Measurements from ENCODE around the gene TJP2.

TJP2 gene

GRCh38 chr9:69173891-69174615 is at the start of gene TJP2:
Gene TJP2, plus strand, starts transcription at chr9:69174277. Its CDS starts 96 bp downstream, at chr9:69174373.
- no peak within 1 kb of the TSS for H3K27ac ChIP-seq
- no peak for TF ChIP-seq ZFX (IDR thresholded peaks at IDR 0.05)
- TF ChIP-seq, protein P1, sequence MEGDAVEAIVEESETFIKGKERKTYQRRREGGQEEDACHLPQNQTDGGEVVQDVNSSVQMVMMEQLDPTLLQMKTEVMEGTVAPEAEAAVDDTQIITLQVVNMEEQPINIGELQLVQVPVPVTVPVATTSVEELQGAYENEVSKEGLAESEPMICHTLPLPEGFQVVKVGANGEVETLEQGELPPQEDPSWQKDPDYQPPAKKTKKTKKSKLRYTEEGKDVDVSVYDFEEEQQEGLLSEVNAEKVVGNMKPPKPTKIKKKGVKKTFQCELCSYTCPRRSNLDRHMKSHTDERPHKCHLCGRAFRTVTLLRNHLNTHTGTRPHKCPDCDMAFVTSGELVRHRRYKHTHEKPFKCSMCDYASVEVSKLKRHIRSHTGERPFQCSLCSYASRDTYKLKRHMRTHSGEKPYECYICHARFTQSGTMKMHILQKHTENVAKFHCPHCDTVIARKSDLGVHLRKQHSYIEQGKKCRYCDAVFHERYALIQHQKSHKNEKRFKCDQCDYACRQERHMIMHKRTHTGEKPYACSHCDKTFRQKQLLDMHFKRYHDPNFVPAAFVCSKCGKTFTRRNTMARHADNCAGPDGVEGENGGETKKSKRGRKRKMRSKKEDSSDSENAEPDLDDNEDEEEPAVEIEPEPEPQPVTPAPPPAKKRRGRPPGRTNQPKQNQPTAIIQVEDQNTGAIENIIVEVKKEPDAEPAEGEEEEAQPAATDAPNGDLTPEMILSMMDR (conservative IDR thresholded peaks at IDR 0.05) = no peak

DNA sequence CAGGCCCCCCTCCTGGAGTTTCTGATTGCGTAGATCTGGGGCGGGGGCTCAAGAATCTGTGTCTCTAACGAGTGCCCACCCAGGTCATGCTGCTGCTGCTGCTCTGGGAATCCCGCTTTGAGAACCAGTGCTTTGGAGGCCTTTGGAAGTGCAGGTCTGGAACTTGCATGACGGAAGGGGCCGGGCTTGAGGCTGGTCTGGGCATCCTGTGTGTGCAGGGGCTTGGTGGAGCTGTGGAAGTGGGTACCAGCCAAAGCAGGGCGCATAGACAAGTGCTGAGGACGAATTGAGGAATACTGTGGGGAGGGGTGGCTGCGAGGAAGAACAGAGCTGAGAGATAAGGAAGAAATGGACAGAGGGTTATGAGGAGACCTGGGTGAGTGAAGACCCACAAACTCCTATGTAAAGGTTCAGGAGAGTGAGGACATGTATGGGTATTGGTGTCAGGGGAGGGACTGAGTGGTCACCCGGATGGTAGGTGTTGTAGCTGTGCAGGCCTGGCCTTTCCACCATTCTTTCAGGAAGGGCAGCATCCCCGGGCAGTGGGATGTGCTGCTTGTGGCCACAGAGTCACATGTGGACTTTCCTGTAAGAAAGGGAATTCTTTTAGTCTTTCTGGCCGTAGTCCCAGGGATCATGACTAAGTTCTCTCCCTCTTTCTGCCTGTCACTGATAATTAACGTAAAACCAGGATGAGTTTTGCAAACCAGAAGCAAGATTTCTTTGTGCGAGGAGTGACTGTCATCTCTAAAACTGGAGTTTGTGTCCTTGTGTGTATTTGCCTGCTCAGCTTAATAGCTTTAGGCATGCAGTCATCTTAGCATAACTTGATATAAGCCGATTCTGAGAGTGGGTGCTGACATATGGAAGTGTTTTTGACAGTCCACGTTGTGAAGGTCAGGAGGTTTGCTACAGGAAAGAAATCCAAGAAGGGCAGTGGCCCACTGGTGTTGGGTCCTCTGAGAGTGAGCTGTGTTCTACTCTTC is 43.3 kb upstream of the TJP2 start:
- H3K27ac ChIP-seq = no peak overlapping the region
- TF ChIP-seq, protein P1 (conservative IDR thresholded peaks at IDR 0.05) = no peak
- no peak for TF ChIP-seq ZFX (IDR thresholded peaks at IDR 0.05)

DNA sequence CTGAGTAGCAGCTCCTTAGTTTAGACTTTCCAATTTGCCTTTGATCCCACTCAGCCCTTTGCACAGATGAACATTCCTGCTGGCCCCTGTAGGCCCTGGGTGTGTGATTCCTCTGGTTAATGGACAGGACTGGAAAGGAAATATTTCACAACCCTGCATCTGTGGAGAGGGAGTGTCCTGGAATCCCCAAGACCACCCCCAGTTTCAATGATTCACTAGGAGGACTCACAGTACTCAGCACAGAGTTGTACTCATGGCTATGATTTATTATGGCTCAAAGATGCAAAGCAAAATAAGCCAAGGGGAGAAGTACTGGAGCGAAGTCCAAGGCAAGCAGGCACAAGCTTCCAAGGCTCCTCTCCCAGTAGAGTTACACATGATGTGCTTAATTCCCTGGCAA is 42.4 kb upstream of the TJP2 start:
- no peak overlapping the region; the same call in 1 of the 2 replicates for H3K27ac ChIP-seq
- TF ChIP-seq, protein P1 (conservative IDR thresholded peaks at IDR 0.05) = no peak
- TF ChIP-seq ZFX (IDR thresholded peaks at IDR 0.05) = no peak

- TF ChIP-seq ZFX (IDR thresholded peaks at IDR 0.05) = no peak
- TF ChIP-seq, protein P1 (conservative IDR thresholded peaks at IDR 0.05) = no peak
- no peak overlapping the region for H3K27ac ChIP-seq
These were observed 41.7 kb upstream of the TJP2 start for GRCh38 chr9:69132361-69132760.

DNA sequence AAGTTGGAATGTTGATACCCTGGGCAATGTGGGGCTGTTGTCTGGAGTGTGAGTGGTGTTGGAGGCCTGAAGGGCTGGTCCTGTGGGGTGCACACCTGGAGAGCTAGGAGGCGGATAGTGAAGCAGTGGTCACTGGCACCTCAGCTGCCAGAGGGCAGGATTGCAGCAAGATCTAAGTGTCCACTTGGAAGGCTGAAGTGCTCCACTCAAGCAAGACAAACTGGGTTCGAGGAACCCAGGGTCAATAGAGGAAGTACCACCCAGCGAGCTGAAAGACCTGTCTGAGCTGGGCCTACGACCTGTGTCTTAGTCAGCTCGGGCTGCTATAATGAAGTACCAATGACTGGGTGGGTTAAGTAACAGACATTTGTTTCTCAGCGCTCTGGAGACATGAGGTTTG is 39.7 kb upstream of the TJP2 start:
- TF ChIP-seq, protein P1 (conservative IDR thresholded peaks at IDR 0.05) = no peak
- TF ChIP-seq ZFX (IDR thresholded peaks at IDR 0.05) = no peak

DNA sequence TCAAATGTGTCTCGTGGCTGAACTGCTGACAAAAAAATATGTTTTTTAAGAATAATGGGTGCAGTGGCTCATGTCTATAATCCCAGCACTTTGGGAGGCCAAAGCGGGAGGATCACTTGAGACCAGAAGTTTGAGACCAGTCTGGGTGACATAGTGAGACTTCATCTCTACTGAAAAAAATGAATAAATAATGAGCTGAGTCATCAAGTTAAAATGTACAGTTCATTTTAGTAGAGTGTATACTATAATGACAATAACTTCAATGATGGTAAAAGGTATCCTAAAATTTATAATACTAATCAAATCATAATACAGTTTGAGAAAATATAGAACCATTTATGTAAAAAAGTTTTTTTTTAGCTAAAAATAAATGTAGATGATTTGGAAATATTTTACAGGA is 37.9 kb upstream of the TJP2 start:
- TF ChIP-seq ZFX (IDR thresholded peaks at IDR 0.05) = no peak
- no peak overlapping the region for H3K27ac ChIP-seq

More for the DNA sequence above, 39.7 kb upstream of the TJP2 start:
- H3K27ac ChIP-seq = no peak overlapping the region

DNA sequence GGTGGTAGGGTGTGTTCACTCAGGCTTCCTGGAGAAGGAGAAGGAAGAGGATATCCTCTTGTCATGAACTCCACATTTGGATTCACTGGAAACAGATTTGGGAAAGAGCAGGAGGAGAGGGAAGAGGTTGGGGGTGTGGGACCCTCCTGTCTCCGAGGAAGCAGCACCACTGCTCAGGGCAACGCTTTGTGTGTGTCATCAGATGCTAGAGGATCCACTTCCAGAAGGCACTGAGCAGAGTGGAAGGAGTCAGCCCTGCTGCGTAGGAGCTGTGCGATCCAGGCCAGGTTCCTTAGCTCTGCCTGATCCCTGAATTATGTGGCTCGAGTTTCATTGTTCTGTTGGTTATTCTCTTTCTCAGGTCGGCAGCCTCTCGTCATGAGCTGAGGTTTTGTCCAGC is 37.3 kb upstream of the TJP2 start:
- TF ChIP-seq, protein P1 (conservative IDR thresholded peaks at IDR 0.05) = no peak
- no peak for TF ChIP-seq ZFX (IDR thresholded peaks at IDR 0.05)

More for the DNA sequence above, 37.3 kb upstream of the TJP2 start:
- H3K27ac ChIP-seq = no peak overlapping the region
